NCI-H524 treated with DMSO at 0.1 percent for 48 hours (cell line): ENCODE data around the gene OR8B4.
"Not testable (repeated sequence)": the region's sequence is repeated elsewhere in the genome, so short reads cannot be mapped to it uniquely, and the experiment has no call there.

Experiments
- DNase-seq: peaks from one replicate; lab custom pipeline; 2025; lab: John Stamatoyannopoulos, UW

Gene OR8B4

GRCh38 chr11:124405581-124405980 lies 19.1 kb downstream of the OR8B4 start:
- no peak for DNase-seq

- DNase-seq, result not testable (repeated sequence)
These were observed 21.5 kb downstream of the OR8B4 start for GRCh38 chr11:124403186-124403585.

DNA sequence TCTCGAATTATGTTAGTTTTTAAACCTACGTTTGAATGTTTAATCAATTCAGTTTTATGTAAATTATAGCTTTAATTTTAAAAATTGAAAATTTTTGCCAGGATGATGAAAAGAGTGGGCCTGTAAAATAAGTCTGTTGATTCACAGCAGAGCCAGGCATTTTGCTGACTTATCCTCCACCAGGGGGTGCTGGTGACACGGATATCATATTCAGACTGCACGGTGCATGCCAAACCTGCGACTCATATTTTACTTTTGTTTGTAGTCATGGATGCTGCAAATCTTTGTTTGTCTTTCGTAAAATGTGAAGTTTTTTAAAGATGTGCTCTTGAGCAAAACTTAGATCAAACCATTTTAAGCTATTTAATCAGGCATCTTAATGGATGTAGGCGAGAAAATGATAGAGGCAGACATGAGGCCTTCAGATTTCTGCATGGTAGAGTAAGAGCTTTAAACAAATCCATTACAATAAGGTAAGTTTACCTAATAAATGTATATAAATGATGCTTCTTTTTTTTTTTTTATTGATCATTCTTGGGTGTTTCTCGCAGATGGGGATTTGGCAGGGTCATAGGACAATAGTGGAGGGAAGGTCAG lies 22.2 kb downstream of the OR8B4 start:
- DNase-seq, result no peak

- DNase-seq, result no peak
These were observed 25.7 kb downstream of the OR8B4 start, which contains the start of gene OR8B3 for GRCh38 chr11:124398924-124399323. TSS of gene OR8B3 (minus strand) at chr11:124399024. CDS start at chr11:124397351, 1,673 bp downstream.

DNA sequence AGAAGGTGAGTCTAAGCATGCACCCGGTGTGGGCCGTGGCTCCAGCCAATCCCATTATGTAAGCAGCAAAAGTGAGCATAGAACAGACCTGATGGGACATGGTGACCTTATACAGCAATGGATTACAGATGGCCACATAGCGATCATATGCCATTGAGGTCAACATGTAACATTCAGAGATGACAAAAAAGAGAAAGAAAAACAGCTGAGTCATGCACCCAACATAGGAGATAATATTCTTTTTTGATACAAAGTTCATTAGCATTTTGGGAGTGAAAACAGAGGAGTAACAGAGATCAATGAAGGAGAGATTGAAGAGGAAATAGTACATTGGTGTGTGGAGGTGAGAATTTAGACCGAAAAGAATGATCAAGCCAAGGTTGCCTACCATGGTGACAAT lies 27.8 kb downstream of the OR8B4 start:
- DNase-seq, result not testable (repeated sequence)

- DNase-seq, result no peak
These were observed 30.3 kb downstream of the OR8B4 start for GRCh38 chr11:124394408-124394807.

GRCh38 chr11:124384399-124384798 lies 40.3 kb downstream of the OR8B4 start, which contains the start of gene OR8B2:
TSS of gene OR8B2 (minus strand) at chr11:124384499. CDS start at chr11:124383343, 1,156 bp downstream.
- DNase-seq, result no peak

DNA sequence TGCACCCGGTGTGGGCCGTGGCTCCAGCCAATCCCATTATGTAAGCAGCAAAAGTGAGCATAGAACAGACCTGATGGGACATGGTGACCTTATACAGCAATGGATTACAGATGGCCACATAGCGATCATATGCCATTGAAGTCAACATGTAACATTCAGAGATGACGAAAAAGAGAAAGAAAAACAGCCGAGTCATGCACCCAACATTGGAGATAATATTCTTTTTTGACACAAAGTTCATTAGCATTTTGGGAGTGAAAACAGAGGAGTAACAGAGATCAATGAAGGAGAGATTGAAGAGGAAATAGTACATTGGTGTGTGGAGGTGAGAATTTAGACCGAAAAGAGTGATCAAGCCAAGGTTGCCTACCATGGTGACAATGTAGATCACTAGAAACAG lies 41.8 kb downstream of the OR8B4 start:
- not testable (repeated sequence) for DNase-seq

DNA sequence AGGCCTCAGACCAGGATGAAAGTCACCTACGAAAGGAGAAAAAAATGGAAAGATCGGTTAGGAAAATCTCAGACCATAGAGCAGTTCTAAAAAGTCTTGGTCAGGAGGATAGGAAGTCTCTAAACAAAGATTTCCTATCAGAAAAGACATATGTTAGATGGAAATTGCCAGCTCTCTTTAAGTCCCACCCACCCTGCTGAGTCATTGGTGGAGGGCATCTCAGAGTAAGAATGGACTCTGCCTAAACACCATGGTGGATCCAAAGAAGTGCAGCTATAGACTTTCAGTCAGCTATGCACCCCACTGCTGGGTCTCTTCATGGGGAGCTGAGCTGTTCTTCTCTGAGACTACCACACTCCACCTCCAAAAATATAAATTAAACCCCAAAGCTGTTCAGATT lies 44.1 kb downstream of the OR8B4 start:
- no peak for DNase-seq

- DNase-seq, result no peak
These were observed 48.4 kb downstream of the OR8B4 start for GRCh38 chr11:124376280-124376679.
